Neural cell (in vitro differentiated cells): ENCODE data around the gene POLR3K. TPM values are rescaled to one million over a fixed set of nuclear protein-coding genes. Genes with fewer than 3 reads are reported as not detected.

Experiments
- H2AFZ ChIP-seq: fragments of 200-600, 300-800 bp; sonication (generic), shearing (Covaris generic); 2 replicates; pipeline ENCODE4 v1.6.0; 2014; ENCODE audit warnings: low read depth, mild to moderate bottlenecking, antibody characterized with exemption, low read length, moderate library complexity
- H3F3A ChIP-seq: fragments of 200-600 bp; shearing (Covaris generic); 2 replicates; pipeline ENCODE4 v1.6.1; 2016; ENCODE audit warnings: mild to moderate bottlenecking, moderate library complexity, mixed read lengths, antibody characterized with exemption, low read length; ENCODE audit not compliant: insufficient read depth, poor library complexity, severe bottlenecking
- H3K27ac ChIP-seq: fragments of 200-600, 300-800 bp; sonication (generic), shearing (Covaris generic); 2 replicates; pipeline ENCODE4 v1.5.1; 2014; ENCODE audit warnings: mild to moderate bottlenecking, low read length, moderate library complexity
- H3K27me3 ChIP-seq: fragments of 300-800, 200-600 bp; sonication (generic), shearing (Covaris generic); 2 replicates; pipeline ENCODE4 v1.6.0; 2014; ENCODE audit warnings: mild to moderate bottlenecking, low read depth, low read length, moderate library complexity; ENCODE audit not compliant: insufficient read depth
- H3K36me3 ChIP-seq: fragments of 300-800, 200-600 bp; sonication (generic), shearing (Covaris generic); 2 replicates; pipeline ENCODE4 v1.5.1; 2014; ENCODE audit warnings: mild to moderate bottlenecking, antibody characterized with exemption, low read length, moderate library complexity; ENCODE audit not compliant: insufficient read depth
- H3K4me2 ChIP-seq: fragments of 300-800, 200-600 bp; sonication (generic), shearing (Covaris generic); 2 replicates; pipeline ENCODE4 v1.6.0; 2014; ENCODE audit warnings: mild to moderate bottlenecking, low read length
- H3K4me3 ChIP-seq: fragments of 300-800, 200-600 bp; sonication (generic), shearing (Covaris generic); 2 replicates; pipeline ENCODE4 v1.5.1; 2014; ENCODE audit warnings: mild to moderate bottlenecking, low read length, moderate library complexity
- H3K79me2 ChIP-seq: fragments of 200-600 bp; shearing (Covaris generic); replicated peaks from 2 replicates; pipeline ENCODE4 v1.6.0; 2014; ENCODE audit warnings: mild to moderate bottlenecking, low read length, moderate library complexity; ENCODE audit not compliant: insufficient read depth
- H3K9ac ChIP-seq: fragments of 300-800, 200-600 bp; sonication (generic), shearing (Covaris generic); 2 replicates; pipeline ENCODE4 v1.6.1; 2016; ENCODE audit warnings: mild to moderate bottlenecking, low read length, mixed read lengths
- H3K9me2 ChIP-seq: fragments of 200-600 bp; shearing (Covaris generic); 2 replicates; pipeline ENCODE4 v1.6.1; 2016; ENCODE audit warnings: mild to moderate bottlenecking, low read length, mixed read lengths; ENCODE audit not compliant: insufficient read depth
- H3K9me3 ChIP-seq: fragments of 200-600, 300-800 bp; sonication (generic), shearing (Covaris generic); 2 replicates; pipeline ENCODE4 v1.6.1; 2016; ENCODE audit warnings: mild to moderate bottlenecking, mixed run types, low read length, moderate library complexity, mixed read lengths
- H4K20me1 ChIP-seq: fragments of 200-600 bp; shearing (Covaris generic); 2 replicates; pipeline ENCODE4 v1.6.1; 2016; ENCODE audit warnings: mild to moderate bottlenecking, mixed run types; ENCODE audit not compliant: insufficient read depth
- CTCF ChIP-seq: fragments of 450-650 bp; IDR thresholded peaks from 2 replicates; pipeline ENCODE4 v1.5.1; 2014; ENCODE audit warnings: antibody characterized with exemption, mild to moderate bottlenecking, moderate library complexity; ENCODE audit not compliant: poor library complexity, severe bottlenecking
- EP300 ChIP-seq: fragments of 450-650 bp; conservative IDR thresholded peaks from 2 replicates; pipeline ENCODE4 v1.6.1; 2014; ENCODE audit warnings: antibody characterized with exemption, mild to moderate bottlenecking, moderate library complexity; ENCODE audit not compliant: poor library complexity, severe bottlenecking
- EZH2 ChIP-seq: fragments of 200-600, 300-800 bp; shearing (Covaris generic), sonication (generic); IDR thresholded peaks from 2 replicates; pipeline ENCODE4 v1.6.1; 2014; ENCODE audit warnings: antibody characterized with exemption, low read length, borderline replicate concordance, mild to moderate bottlenecking; ENCODE audit not compliant: insufficient read depth, poor library complexity, severe bottlenecking
- MXI1 ChIP-seq: fragments of 450-650 bp; conservative IDR thresholded peaks from 2 replicates; pipeline ENCODE4 v1.6.1; 2014; ENCODE audit warnings: antibody characterized with exemption, mild to moderate bottlenecking; ENCODE audit not compliant: poor library complexity, severe bottlenecking
- POLR2AphosphoS5 ChIP-seq: IDR thresholded peaks from 2 replicates; pipeline ENCODE4 v1.6.1; 2012
- RAD21 ChIP-seq: fragments of 450-650 bp; conservative IDR thresholded peaks from 2 replicates; pipeline ENCODE4 v1.6.1; 2014; ENCODE audit warnings: antibody characterized with exemption, mild to moderate bottlenecking, moderate library complexity
- REST ChIP-seq: IDR thresholded peaks from 2 replicates; pipeline ENCODE4 v1.6.1; 2012; ENCODE audit warnings: borderline replicate concordance
- SMC3 ChIP-seq: fragments of 450-650 bp; conservative IDR thresholded peaks from 2 replicates; pipeline ENCODE4 v1.6.1; 2014; ENCODE audit warnings: antibody characterized with exemption, mild to moderate bottlenecking, moderate library complexity; ENCODE audit not compliant: poor library complexity
- TAF1 ChIP-seq: IDR thresholded peaks from 2 replicates; pipeline ENCODE4 v1.6.1; 2012; ENCODE audit warnings: low read depth
- polyA minus RNA-seq: library from RNA; depleted of rRNA, polyadenylated mRNA; stranded (reverse); fragments of >200 nt; gene quantifications from 2 replicates; pipeline ENCODE4 v1.2.3, GENCODE V29; 2014
- polyA plus RNA-seq: library from polyadenylated mRNA; depleted of rRNA; stranded (reverse); fragments of >200 nt; gene quantifications from 2 replicates; pipeline ENCODE4 v1.2.3, GENCODE V29; 2014

The POLR3K gene
- polyA plus RNA-seq (7.1 and 7.5 TPM in 2 replicates), polyA minus RNA-seq (2.2 and 2.4 TPM in 2 replicates)

GRCh38 chr16:53346-54236 lies at the start of gene POLR3K, which contains the start of gene SNRNP25:
POLR3K (minus strand) TSS chr16:53608; CDS start chr16:53586, 22 bp downstream.
SNRNP25 (plus strand) TSS chr16:53828; CDS start chr16:54017, 189 bp downstream.
- peaks cover 10% of the 10 kb centered on the region for H3K79me2 ChIP-seq
- no peaks in the 10 kb centered on the region for H3K36me3 ChIP-seq
- H2AFZ ChIP-seq: peak within 1 kb of the TSS; percentile 90
- peak within 1 kb of the TSS; percentile 97 for H3K4me3 ChIP-seq
- no peaks in the 10 kb centered on the region for H3K27me3 ChIP-seq
- no peaks in the 10 kb centered on the region for H3K9me2 ChIP-seq
- peak within 1 kb of the TSS; percentile 74 for H3K9ac ChIP-seq
- H4K20me1 ChIP-seq: no peaks in the 10 kb centered on the region
- no peaks in the 10 kb centered on the region for H3K9me3 ChIP-seq
- peak within 1 kb of the TSS; percentile 28 for H3K27ac ChIP-seq
- H3K4me2 ChIP-seq: peak within 1 kb of the TSS; percentile 78
- peak; percentile 34 for TF ChIP-seq TAF1
- TF ChIP-seq SMC3: peak; percentile 28
- TF ChIP-seq EP300: no peak
- peak; percentile 72 for TF ChIP-seq REST
- TF ChIP-seq POLR2AphosphoS5: peak; percentile 80
- TF ChIP-seq CTCF: peak; percentile 22
- no peak for TF ChIP-seq RAD21
- no peak for TF ChIP-seq EZH2
- peak; percentile 97 for TF ChIP-seq MXI1
- H3F3A ChIP-seq: no peaks in the 10 kb centered on the region

GRCh38 chr16:102060-102855 lies 48.9 kb upstream of the POLR3K start:
- Histone ChIP-seq H3K9me2 (no peaks in the 10 kb centered on the region), H3K36me3 (no peaks in the 10 kb centered on the region), H3K9me3 (no peaks in the 10 kb centered on the region), H3K27me3 (no peaks in the 10 kb centered on the region), H4K20me1 (no peaks in the 10 kb centered on the region), H2AFZ (no peak overlapping the region), H3K4me3 (no peak overlapping the region), H3K4me2 (no peak overlapping the region), H3F3A (no peaks in the 10 kb centered on the region), H3K79me2 (no peaks in the 10 kb centered on the region), H3K27ac (no peak overlapping the region), H3K9ac (no peak overlapping the region)
- no peak for TF ChIP-seq REST
- TF ChIP-seq EP300: no peak
- no peak for TF ChIP-seq EZH2
- TF ChIP-seq SMC3: no peak
- TF ChIP-seq POLR2AphosphoS5: no peak
